ENCODE results near the gene LPP.

- no peak for TF ChIP-seq EP300 (IDR thresholded peaks at IDR 0.05)
- no peak for TF ChIP-seq POLR2A (IDR thresholded peaks at IDR 0.05; ENCODE audit: low read depth)
Measured at GRCh38 chr3:188139466-188139865, 14.5 kb upstream of the LPP start.
